OCI-M1 (cell line): ENCODE results near the gene RGPD8.

Experiments
- DNase-seq: peaks from one replicate; lab custom pipeline; 2025; lab: John Stamatoyannopoulos, UW

Gene RGPD8

DNA sequence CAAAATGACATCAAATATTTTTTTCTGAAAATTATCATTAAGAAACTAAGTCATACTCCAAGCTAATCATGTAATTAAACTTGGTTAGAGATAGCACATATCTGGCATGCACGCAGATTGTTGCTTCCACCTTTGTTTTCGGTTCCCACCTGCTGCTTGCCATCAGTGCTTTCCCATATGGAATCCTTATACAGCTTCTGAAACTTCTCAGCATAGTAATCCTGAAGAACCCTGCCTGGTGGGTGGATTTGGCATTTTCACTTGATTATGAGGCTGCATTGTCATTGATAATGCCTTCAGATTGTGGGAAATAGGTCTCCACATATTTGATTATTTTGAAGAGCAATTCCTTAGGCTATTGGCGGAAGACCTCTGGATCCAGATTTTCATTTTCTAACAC, 110.5 kb downstream of the RGPD8 start:
- DNase-seq, result no peak

DNA sequence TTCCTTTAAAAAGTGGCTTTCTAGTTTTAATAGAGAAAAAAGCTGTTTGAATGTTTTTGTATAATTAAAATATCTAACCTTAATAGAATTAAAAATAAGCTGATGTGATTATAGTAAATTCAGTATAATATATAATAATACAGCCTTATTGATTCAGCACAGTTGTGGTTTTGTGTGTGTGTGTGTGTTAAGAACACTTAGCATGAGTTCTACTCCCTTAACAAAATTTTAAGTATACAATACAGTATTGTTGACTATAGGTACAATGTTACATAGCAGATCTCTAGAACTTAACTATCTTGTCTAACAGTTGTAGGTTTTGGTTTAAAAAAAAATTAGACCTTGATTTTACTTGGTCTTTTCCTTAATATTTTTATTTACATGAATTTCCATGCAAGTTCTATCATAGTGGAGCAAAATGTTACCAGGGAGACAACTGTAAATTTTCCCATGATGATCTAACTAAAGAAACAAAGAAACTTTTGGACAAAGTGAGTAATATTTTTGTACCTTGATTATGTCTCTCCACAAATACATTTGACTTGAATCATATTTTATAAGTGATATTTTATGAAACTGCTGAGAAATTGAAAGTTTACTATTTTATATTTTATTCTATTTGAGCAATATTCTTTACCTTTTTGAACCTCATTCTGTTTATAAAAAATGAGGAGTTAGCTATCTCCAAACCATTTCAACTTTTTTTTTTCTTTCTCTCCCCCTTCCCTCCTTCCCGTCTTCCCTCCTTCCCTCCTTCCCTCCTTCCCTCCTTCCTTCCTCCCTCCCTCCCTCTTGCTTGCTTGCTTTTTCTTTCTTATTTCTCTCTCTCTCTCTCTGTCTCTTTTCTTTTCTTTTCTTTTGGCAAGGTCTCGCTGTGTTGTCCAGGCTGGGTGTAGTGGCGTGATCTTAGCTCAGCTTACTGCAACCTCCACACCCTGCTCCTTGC, 111.8 kb downstream of the RGPD8 start:
- DNase-seq, result no peak
